IMR-90 (cell line): ENCODE data around the gene CYP46A1. TPM values are rescaled to one million over a fixed set of nuclear protein-coding genes. Genes with fewer than 3 reads are reported as not detected.

Experiments used
- ATAC-seq: fragments of 200-7000 bp; cut with Tn5 transposase; 2 replicates; pipeline ENCODE4 v1.9.1; 2020; ENCODE audit warnings: low read depth, mild to moderate bottlenecking, moderate library complexity
- BruUV-seq: library from RNA; stranded (reverse); fragments of 400-500 nt; replicated peaks from 2 replicates; lab custom pipeline; 2021; lab: Mats Ljungman, UMichigan
- CTCF ChIA-PET: fragments of 300-600 bp; formaldehyde crosslinking; extraction: SDS; loops from one replicate; lab custom pipeline; 2021; ENCODE audit warnings: antibody characterized with exemption; lab: Yijun Ruan, JAX
- POLR2A ChIA-PET: fragments of 300-600 bp; sonication (Branson Sonifier 250); formaldehyde crosslinking; loops from one replicate; lab custom pipeline; 2022; ENCODE audit warnings: antibody characterized with exemption; ENCODE audit not compliant: unreplicated experiment; lab: Charles Lee
- DNase-seq: peaks from one replicate; pipeline ENCODE4 v3.0.0; 2013
- H2AFZ ChIP-seq: replicated peaks from 2 replicates; pipeline ENCODE3; 2013; ENCODE audit warnings: low read length, mild to moderate bottlenecking; ENCODE audit not compliant: poor library complexity
- H2AK5ac ChIP-seq: 2 replicates; pipeline ENCODE4 v1.6.1; 2013; ENCODE audit warnings: low read depth, low read length, inconsistent platforms
- H2AK9ac ChIP-seq: replicated peaks from 2 replicates; pipeline ENCODE3; 2013; ENCODE audit warnings: mild to moderate bottlenecking, low read depth, low read length, moderate library complexity; ENCODE audit not compliant: poor library complexity
- H2BK120ac ChIP-seq: 2 replicates; pipeline ENCODE4 v1.6.1; 2013; ENCODE audit warnings: low read depth, low read length, inconsistent platforms
- H2BK15ac ChIP-seq: 3 replicates; pipeline ENCODE4 v1.6.1; 2013; ENCODE audit warnings: low read depth, low read length, inconsistent platforms
- H2BK20ac ChIP-seq: 2 replicates; pipeline ENCODE4 v1.6.1; 2013; ENCODE audit warnings: low read depth, mild to moderate bottlenecking, inconsistent platforms, low read length, moderate library complexity
- H2BK5ac ChIP-seq: 2 replicates; pipeline ENCODE4 v1.6.1; 2013; ENCODE audit warnings: mild to moderate bottlenecking, low read depth, low read length, inconsistent platforms; ENCODE audit not compliant: poor library complexity, severe bottlenecking
- H3K14ac ChIP-seq: replicated peaks from 2 replicates; pipeline ENCODE4 v1.6.1; 2013; ENCODE audit warnings: low read depth, low read length, inconsistent platforms
- H3K18ac ChIP-seq: 2 replicates; pipeline ENCODE4 v1.6.1; 2013; ENCODE audit warnings: low read depth, low read length, control low read depth
- H3K23ac ChIP-seq: 2 replicates; pipeline ENCODE4 v1.6.1; 2013; ENCODE audit warnings: low read depth, low read length, inconsistent platforms
- H3K27ac ChIP-seq: 2 replicates; pipeline ENCODE4 v1.5.1; 2013; ENCODE audit warnings: mild to moderate bottlenecking, control low read depth, low read length; ENCODE audit not compliant: insufficient read depth
- H3K27me3 ChIP-seq: 2 replicates; pipeline ENCODE4 v1.6.1; 2013; ENCODE audit warnings: low read length; ENCODE audit not compliant: control insufficient read depth, insufficient read depth
- H3K36me3 ChIP-seq: 2 replicates; pipeline ENCODE4 v1.6.1; 2013; ENCODE audit warnings: low read length, mixed read lengths; ENCODE audit not compliant: control insufficient read depth, insufficient read depth
- H3K4ac ChIP-seq: 2 replicates; pipeline ENCODE4 v1.6.1; 2013; ENCODE audit warnings: low read depth, low read length, inconsistent platforms
- H3K4me1 ChIP-seq: 2 replicates; pipeline ENCODE4 v1.6.1; 2013; ENCODE audit warnings: low read length, mixed read lengths; ENCODE audit not compliant: control insufficient read depth, insufficient read depth
- H3K4me2 ChIP-seq: 2 replicates; pipeline ENCODE4 v1.6.1; 2013; ENCODE audit warnings: low read depth, mild to moderate bottlenecking, control low read depth, low read length, moderate library complexity
- H3K4me3 ChIP-seq: 2 replicates; pipeline ENCODE4 v1.5.1; 2013; ENCODE audit warnings: low read depth, mild to moderate bottlenecking, control low read depth, low read length, moderate library complexity; ENCODE audit not compliant: insufficient read depth
- H3K56ac ChIP-seq: 2 replicates; pipeline ENCODE4 v1.6.1; 2013; ENCODE audit warnings: low read length, inconsistent platforms; ENCODE audit not compliant: insufficient read depth; ENCODE audit errors: extremely low read depth
- H3K79me1 ChIP-seq, 2 experiments: 2 replicates each; pipeline ENCODE4 v1.6.1; 2013; ENCODE audit warnings: low read length in 2 of 2, inconsistent platforms in 1 of 2, low read depth in 1 of 2
- H3K9ac ChIP-seq: 2 replicates; pipeline ENCODE4 v1.6.1; 2013; ENCODE audit warnings: low read depth, low read length, control low read depth
- H3K9me1 ChIP-seq: 2 replicates; pipeline ENCODE4 v1.6.1; 2013; ENCODE audit warnings: low read length, inconsistent platforms; ENCODE audit not compliant: insufficient read depth
- H3K9me3 ChIP-seq: 2 replicates; pipeline ENCODE4 v1.6.1; 2013; ENCODE audit warnings: low read length; ENCODE audit not compliant: control insufficient read depth, insufficient read depth
- H4K20me1 ChIP-seq: 2 replicates; pipeline ENCODE4 v1.6.1; 2013; ENCODE audit warnings: low read length, inconsistent platforms; ENCODE audit not compliant: insufficient read depth
- H4K5ac ChIP-seq: 2 replicates; pipeline ENCODE4 v1.6.1; 2013; ENCODE audit warnings: mild to moderate bottlenecking, low read depth, low read length, control low read depth
- H4K8ac ChIP-seq, 2 experiments: 2 replicates each; pipeline ENCODE4 v1.6.1; 2013; ENCODE audit warnings: low read depth in 2 of 2, low read length in 2 of 2, control low read depth in 1 of 2, inconsistent platforms in 1 of 2
- H4K91ac ChIP-seq: 2 replicates; pipeline ENCODE4 v1.6.1; 2013; ENCODE audit warnings: low read depth, low read length, inconsistent platforms; ENCODE audit not compliant: insufficient read depth
- POLR2A ChIP-seq: IDR thresholded peaks from 2 replicates; pipeline ENCODE4 v1.6.1; 2012; ENCODE audit warnings: mild to moderate bottlenecking, low read depth, low read length
- WGBS, 2 experiments: methylation state at CpG; one replicate each; pipeline versions ENCODE4 v1.1.5 to v1.1.7; 2013; ENCODE audit warnings: missing lambda C conversion rate in 2 of 2; ENCODE audit not compliant: insufficient read length in 1 of 2; ENCODE audit errors: extremely low coverage in 2 of 2; 5-methylcytosine and 5-hydroxymethylcytosine counted together
- dilution Hi-C: fragments of 300-500 bp; cut with HindIII; formaldehyde crosslinking; loops from one replicate; pipeline ENCODE4 v1.14.3; 2018; ENCODE audit warnings: low sequenced_read_pairs; ENCODE audit not compliant: unreplicated experiment
- in situ Hi-C: fragments of 300-500 bp; cut with MboI; formaldehyde crosslinking; loops from 3 replicates; pipeline ENCODE4 v1.14.3; 2019; ENCODE audit warnings: low sequenced_read_pairs, inconsistent platforms, mixed read lengths
- intact Hi-C: fragments of 100-400 bp; cut with micrococcal nuclease; formaldehyde crosslinking; loops from 2 replicates; pipeline ENCODE4 v1.10.0; 2022
- polyA plus RNA-seq, 3 experiments: library from polyadenylated mRNA; depleted of rRNA; stranded (reverse); fragments of >200 nt; gene quantifications; 2 replicates each; pipeline ENCODE4 v1.2.3, GENCODE V29; 2012; ENCODE audit warnings: low replicate concordance in 1 of 3
- total RNA-seq: library from RNA; depleted of rRNA; stranded (reverse); fragments of >200 nt; gene quantifications from 2 replicates; pipeline ENCODE4 v1.2.3, GENCODE V29; 2012

The CYP46A1 gene
- total and polyA plus RNA-seq, 2 of the 4 experiments (the other 2 are of a cell fraction) = 0.18 to 0.31 TPM

- no peaks in the 10 kb centered on the region for H3K4me1 ChIP-seq
- POLR2A ChIA-PET = no interaction called here
- no peak overlapping the region for H2AK9ac ChIP-seq
- no peak overlapping the region for H2AK5ac ChIP-seq
- no peak overlapping the region for H3K23ac ChIP-seq
- no TSS peak for BruUV-seq
- H4K91ac ChIP-seq = no peak overlapping the region
- in situ Hi-C loops = no loop called here
- no peak overlapping the region for H3K56ac ChIP-seq
- H3K79me1 ChIP-seq = no peaks in the 10 kb centered on the region
- H3K27ac ChIP-seq = no peak overlapping the region
- H3K4me2 ChIP-seq = no peak overlapping the region
- no peak overlapping the region for H2BK20ac ChIP-seq
- ATAC-seq = no peak
- H3K18ac ChIP-seq = no peak overlapping the region
- H2BK15ac ChIP-seq = no peak overlapping the region
- no peaks in the 10 kb centered on the region for H3K9me1 ChIP-seq
- dilution Hi-C loops = no loop called here
- TF ChIP-seq POLR2A = no peak
- no peak overlapping the region for H3K4me3 ChIP-seq
- H4K8ac ChIP-seq = no peak overlapping the region
- H4K5ac ChIP-seq = no peak overlapping the region
- intact Hi-C loops = no loop called here
- CTCF ChIA-PET = no interaction called here
- no peak overlapping the region for H3K14ac ChIP-seq
- H3K9me3 ChIP-seq = peaks cover 10% of the 10 kb centered on the region
- WGBS, 2 experiments = no CpG with 5 or more reads among the region's 2 CpGs
- H4K20me1 ChIP-seq = no peaks in the 10 kb centered on the region
- H3K4ac ChIP-seq = no peak overlapping the region
- no peak overlapping the region for H2BK120ac ChIP-seq
- H3K36me3 ChIP-seq = no peaks in the 10 kb centered on the region
- no peak for DNase-seq
- H2BK5ac ChIP-seq = no peak overlapping the region
- H3K9ac ChIP-seq = no peak overlapping the region
- H3K27me3 ChIP-seq = peaks cover 6% of the 10 kb centered on the region; the same call in 1 of the 2 replicates
- no peak overlapping the region for H2AFZ ChIP-seq
Measured at GRCh38 chr14:99707420-99707819, 23.3 kb downstream of the CYP46A1 start.
